ENCODE results near the gene PTPN18. TPM values are rescaled to one million over a fixed set of nuclear protein-coding genes. Genes with fewer than 3 reads are reported as not detected.

The PTPN18 gene
- total RNA-seq, 4 donors from 2014 or later, result 43.1 to 104 (median 57.0) TPM

DNA sequence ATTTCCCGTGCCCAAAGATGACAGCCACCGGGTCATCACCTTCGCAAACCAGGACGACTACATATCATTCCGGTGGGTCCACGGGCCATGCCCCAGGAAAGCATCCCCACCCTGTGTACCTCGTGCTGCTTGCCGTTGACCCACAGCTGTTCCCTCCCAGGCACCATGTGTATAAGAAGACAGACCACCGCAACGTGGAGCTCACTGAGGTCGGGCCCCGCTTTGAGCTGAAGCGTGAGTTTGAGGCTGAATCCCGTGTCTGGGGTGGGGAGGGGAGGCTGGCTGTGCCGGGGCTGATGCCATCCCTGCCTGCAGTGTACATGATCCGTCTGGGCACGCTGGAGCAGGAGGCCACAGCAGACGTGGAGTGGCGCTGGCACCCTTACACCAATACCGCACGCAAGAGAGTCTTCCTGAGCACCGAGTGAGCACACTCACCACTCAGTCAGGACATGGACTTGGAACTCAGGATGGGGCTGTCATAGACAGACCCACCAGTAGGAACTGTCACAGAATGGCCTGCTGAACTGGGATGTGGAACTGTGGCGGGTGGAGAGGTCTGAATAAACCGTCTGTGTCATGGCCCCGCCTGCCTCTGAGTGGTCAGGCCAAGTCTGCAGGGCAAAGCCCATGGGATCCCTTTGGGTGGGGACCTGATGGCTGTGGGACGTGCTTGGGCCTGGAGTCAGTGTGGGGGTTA lies 9.7 kb upstream of the PTPN18 start:
- ATAC-seq (ENCODE audit: low FRiP score) (no peak), DNase-seq (ENCODE audit: low spot score) (no peak)
- no peak for TF ChIP-seq CTCF (IDR thresholded peaks at IDR 0.05)

DNA sequence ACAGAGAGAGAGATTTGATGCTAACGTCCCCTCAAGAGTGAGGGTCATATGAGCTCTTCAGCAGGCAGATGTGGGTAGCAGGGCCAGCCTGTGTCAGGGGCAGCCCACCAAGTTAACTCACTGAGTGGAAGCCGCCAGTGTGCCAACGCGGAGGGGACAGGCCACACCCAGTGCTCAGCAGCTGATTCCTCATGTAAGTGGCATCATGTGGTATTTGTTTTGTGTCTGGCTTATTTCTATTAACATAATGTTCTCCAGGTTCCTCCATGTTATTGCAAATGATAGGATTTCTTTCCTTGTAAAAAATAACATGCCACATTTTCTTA lies 9.2 kb upstream of the PTPN18 start:
- no peak for ATAC-seq (ENCODE audit: low FRiP score)

DNA sequence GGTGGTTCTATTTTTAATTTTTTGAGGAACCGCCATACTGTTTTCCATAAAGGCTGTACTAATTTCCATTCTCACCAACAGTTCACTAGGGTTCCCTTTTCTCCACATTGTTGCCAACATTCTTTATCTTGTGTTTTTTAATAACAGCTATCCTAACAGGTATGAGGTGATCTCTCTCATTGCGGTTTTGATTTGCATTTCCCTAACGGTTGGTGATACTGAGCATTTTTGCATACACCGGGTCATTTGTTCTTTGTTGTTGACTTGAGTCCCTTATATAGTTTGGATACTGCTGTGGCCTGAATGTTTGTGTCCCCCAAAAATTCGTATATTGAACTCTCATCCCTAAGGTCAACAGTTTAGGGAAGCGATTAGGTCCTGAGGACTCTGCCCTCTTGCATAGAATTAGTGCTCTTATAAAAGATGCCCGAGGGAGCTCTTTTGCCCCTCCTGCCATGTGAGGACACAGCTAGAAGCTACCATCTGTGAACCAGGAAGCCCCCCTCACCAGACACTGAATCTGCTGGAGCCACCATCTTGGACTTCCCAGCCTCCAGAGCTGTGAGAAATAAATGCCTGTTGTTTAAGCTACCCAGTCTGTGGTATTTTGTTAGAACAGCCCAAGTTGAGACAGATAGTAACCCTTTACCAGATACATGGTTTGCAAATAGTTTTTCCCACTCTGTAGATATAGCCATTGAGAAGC lies 8.5 kb upstream of the PTPN18 start:
- DNase-seq (ENCODE audit: low spot score), result no peak

More for the DNA sequence above, 9.2 kb upstream of the PTPN18 start:
- no peak for TF ChIP-seq CTCF (IDR thresholded peaks at IDR 0.05)
- DNase-seq (ENCODE audit: low spot score), result no peak

DNA sequence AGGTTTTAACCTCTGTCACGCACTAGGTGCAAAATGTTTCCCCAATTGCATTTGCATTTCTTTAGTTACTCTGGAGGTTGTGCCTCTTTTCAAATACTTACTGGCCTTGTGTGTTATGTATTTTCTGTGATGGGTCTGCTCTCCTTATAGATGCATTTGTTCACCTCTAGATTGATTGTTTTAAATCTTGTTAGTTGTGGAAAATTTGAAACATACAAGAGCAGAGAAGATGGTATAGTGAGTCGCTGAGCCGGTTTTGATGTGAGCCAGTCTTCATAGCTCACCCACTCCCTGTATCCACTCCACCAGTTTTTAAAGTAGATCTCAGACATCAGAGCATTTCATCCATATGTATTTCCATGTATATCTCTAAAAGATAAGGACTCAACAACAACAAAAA lies 6.7 kb upstream of the PTPN18 start:
- no peak for DNase-seq (ENCODE audit: low spot score)
- no peak for ATAC-seq (ENCODE audit: low FRiP score)
- TF ChIP-seq CTCF (IDR thresholded peaks at IDR 0.05), result no peak

More for the DNA sequence above, 8.5 kb upstream of the PTPN18 start:
- no peak for TF ChIP-seq CTCF (IDR thresholded peaks at IDR 0.05)
- ATAC-seq (ENCODE audit: low FRiP score), result no peak

DNA sequence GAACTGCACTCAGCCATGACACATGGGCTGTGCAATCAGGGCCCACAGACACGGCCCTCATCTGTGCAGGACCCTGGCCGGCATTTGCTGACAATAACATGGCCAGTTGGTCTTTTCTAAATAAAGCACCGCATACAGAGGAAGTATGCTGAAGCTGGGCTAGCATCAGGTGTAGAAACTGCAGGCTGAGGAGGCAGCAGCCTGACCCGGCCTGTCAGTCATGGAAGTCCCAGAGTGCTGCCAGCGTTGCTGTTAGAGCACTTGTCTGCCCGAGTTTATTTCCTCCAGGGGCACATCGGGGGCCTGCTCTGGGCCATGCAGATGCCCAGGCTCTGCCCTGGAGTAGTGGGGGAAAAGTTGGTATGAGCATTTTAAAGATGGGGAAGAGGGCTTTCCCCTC lies 4.1 kb upstream of the PTPN18 start:
- DNase-seq (ENCODE audit: low spot score), result no peak
- no peak for TF ChIP-seq CTCF (IDR thresholded peaks at IDR 0.05)
- ATAC-seq (ENCODE audit: low FRiP score), result no peak

- no peak for TF ChIP-seq CTCF (IDR thresholded peaks at IDR 0.05)
- DNase-seq (ENCODE audit: low spot score) (no peak), ATAC-seq (ENCODE audit: low FRiP score) (no peak)
These were observed 3.6 kb upstream of the PTPN18 start for GRCh38 chr2:130352237-130352636.

Measured in omental fat pad (tissue), 4 donors.